Anterior cingulate cortex (tissue), 58 donors: Measurements from ENCODE around the gene ATP9A.
A peak's percentile ranks its signal among the peaks of the same experiment; 100 is the strongest.
"Not testable (repeated sequence)": the region's sequence is repeated elsewhere in the genome, so short reads cannot be mapped to it uniquely, and the experiment has no call there.

ENCODE experiments used
- DNase-seq, 58 donors: peaks; one replicate each; lab custom pipeline; 2025; lab: John Stamatoyannopoulos, UW

ATP9A gene

GRCh38 chr20:51697096-51697826, 70.9 kb downstream of the ATP9A start:
- DNase-seq = no peak

GRCh38 chr20:51696304-51697071, 71.7 kb downstream of the ATP9A start:
- DNase-seq = no peak

- no peak for DNase-seq
Observed at GRCh38 chr20:51695574-51696303, 72.5 kb downstream of the ATP9A start.

GRCh38 chr20:51692806-51693400, 75.3 kb downstream of the ATP9A start:
- no peak for DNase-seq

- DNase-seq = no peak
Observed at GRCh38 chr20:51691703-51692102, 76.5 kb downstream of the ATP9A start.

- DNase-seq = no peak
Observed at GRCh38 chr20:51688600-51689244, 79.5 kb downstream of the ATP9A start.

- no peak for DNase-seq
Observed at GRCh38 chr20:51687630-51688029, 80.6 kb downstream of the ATP9A start.

- DNase-seq = no peak
Observed at GRCh38 chr20:51687108-51687507, 81.1 kb downstream of the ATP9A start.

GRCh38 chr20:51685494-51685893, 82.7 kb downstream of the ATP9A start:
- DNase-seq = not testable (repeated sequence)

- peak in 6 of 58 donors; percentile 2 to 12 (median 6) for DNase-seq
Observed at GRCh38 chr20:51680067-51680749, 88.0 kb downstream of the ATP9A start.

GRCh38 chr20:51679254-51679921, 88.8 kb downstream of the ATP9A start:
- DNase-seq = no peak

- peak in 57 of 58 donors; percentile 10 to 87 (median 67) for DNase-seq
Observed at GRCh38 chr20:51678026-51678697, 90.0 kb downstream of the ATP9A start.

GRCh38 chr20:51668947-51669346, 99.2 kb downstream of the ATP9A start:
- DNase-seq = no peak

GRCh38 chr20:51668515-51668914, 99.7 kb downstream of the ATP9A start:
- DNase-seq = peak in 15 of 58 donors; percentile 1 to 71 (median 13)

- no peak for DNase-seq
Observed at GRCh38 chr20:51667491-51667890, 100.7 kb downstream of the ATP9A start.

GRCh38 chr20:51667002-51667408, 101.2 kb downstream of the ATP9A start:
- no peak for DNase-seq

- DNase-seq = no peak
Observed at GRCh38 chr20:51666126-51666525, 102.1 kb downstream of the ATP9A start.

- no peak for DNase-seq
Observed at GRCh38 chr20:51665543-51666118, 102.6 kb downstream of the ATP9A start.
